Measurements from ENCODE around the gene ROGDI. TPM values are rescaled to one million over a fixed set of nuclear protein-coding genes. Genes with fewer than 3 reads are reported as not detected.

Gene ROGDI
- polyA plus RNA-seq, 2 of the 4 experiments (the other 2 are of a cell fraction), result 7.2 to 15.1 TPM

GRCh38 chr16:4778050-4778392 is 24.4 kb downstream of the ROGDI start:
- Histone ChIP-seq H3K4me1 (no peaks in the 10 kb centered on the region), H3K9me3 (no peaks in the 10 kb centered on the region), H3K4me3 (no peak overlapping the region), H3K27ac (no peak overlapping the region), H3K4me2 (no peak overlapping the region)
- no peak; a peak in 1 of 6 replicates for ATAC-seq
- POLR2A ChIA-PET, result no interaction called here
- CTCF ChIA-PET, result interaction anchor here (0.6 to 2.4 kb wide), 5 partner anchors 9 to 178 kb away, joined by 3 to 9 read pairs (median 3); partner anchors contain the start of gene SEPTIN12
- DNase-seq (ENCODE audit: low read depth in 1 of 2, low spot score in 1 of 2), result no peak
- FAIRE-seq, result no peak
- TF ChIP-seq USF2 (IDR thresholded peaks at IDR 0.05) (no peak), MAFK (IDR thresholded peaks at IDR 0.05; ENCODE audit: partially characterized antibody) (no peak), HEYL (CRISPR knock-in tag; IDR thresholded peaks at IDR 0.05) (no peak), RARB (CRISPR knock-in tag; IDR thresholded peaks at IDR 0.05) (no peak), KDM5A (IDR thresholded peaks at IDR 0.05) (no peak), MAX (IDR thresholded peaks at IDR 0.05) (no peak), RFX5 (IDR thresholded peaks at IDR 0.05) (no peak)
- TF ChIP-seq, protein P1, sequence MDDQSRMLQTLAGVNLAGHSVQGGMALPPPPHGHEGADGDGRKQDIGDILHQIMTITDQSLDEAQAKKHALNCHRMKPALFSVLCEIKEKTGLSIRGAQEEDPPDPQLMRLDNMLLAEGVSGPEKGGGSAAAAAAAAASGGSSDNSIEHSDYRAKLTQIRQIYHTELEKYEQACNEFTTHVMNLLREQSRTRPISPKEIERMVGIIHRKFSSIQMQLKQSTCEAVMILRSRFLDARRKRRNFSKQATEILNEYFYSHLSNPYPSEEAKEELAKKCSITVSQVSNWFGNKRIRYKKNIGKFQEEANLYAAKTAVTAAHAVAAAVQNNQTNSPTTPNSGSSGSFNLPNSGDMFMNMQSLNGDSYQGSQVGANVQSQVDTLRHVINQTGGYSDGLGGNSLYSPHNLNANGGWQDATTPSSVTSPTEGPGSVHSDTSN (IDR thresholded peaks at IDR 0.05), result no peak
- WGBS (ENCODE audit: missing lambda C conversion rate), result 76% methylated on average over 4 of the region's 5 CpGs

DNA sequence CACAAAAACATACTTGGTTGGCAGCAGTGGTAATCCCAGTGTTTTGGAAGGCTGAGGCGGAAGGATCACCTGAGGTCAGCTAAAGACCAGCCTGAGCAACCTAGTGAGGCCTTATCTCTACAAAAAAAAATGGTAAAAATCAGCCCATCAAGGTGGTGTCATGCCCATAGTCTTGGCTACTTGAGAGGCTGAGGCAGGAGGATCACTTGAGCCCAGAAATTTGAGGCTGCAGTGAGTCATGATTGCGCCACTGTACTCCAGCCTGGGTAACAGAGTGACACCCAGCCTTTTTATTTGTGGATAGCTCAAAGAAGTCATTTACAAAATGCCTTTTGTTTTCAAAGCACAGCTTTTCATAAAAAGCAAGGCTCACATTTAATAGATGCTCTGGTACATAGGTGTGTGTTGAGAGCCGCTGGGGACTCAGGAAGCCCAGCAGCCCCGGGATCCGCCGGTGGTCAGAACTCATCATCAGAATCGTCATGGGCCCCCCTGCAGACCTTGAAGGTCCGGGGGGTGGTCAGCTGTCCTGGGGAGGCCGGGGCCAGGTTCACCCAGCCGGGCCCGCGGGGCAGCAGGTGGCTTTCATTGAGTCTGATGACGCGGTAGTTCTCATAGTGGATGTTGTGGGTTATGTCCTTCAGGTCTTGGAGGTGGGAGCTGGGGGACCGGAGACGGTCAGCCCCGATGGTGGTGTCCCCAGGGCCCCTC is 24.9 kb downstream of the ROGDI start:
- H3K9me3 ChIP-seq, result no peaks in the 10 kb centered on the region
- no peak overlapping the region for H3K27ac ChIP-seq
- ATAC-seq (no peak), DNase-seq (ENCODE audit: low read depth in 1 of 2, low spot score in 1 of 2) (no peak), FAIRE-seq (no peak)
- no peak for TF ChIP-seq MAZ (IDR thresholded peaks at IDR 0.05; ENCODE audit: borderline replicate concordance, low read depth, low read length)
- TF ChIP-seq NPAS2 (CRISPR knock-in tag; IDR thresholded peaks at IDR 0.05; ENCODE audit: borderline replicate concordance), result no peak
- no peak for TF ChIP-seq FOSL2 (IDR thresholded peaks at IDR 0.05)
- peak; percentile 29; the same call in 1 of the 2 replicates for TF ChIP-seq FOSL2 (CRISPR knock-in tag; IDR thresholded peaks at IDR 0.05)
- no peak for TF ChIP-seq KDM5A (IDR thresholded peaks at IDR 0.05)
- no peak for TF ChIP-seq HEYL (CRISPR knock-in tag; IDR thresholded peaks at IDR 0.05)
- no peak for TF ChIP-seq POLR2A (IDR thresholded peaks at IDR 0.05; ENCODE audit: low read length)
- no peak for TF ChIP-seq NFE2L2 (conservative IDR thresholded peaks at IDR 0.05; ENCODE audit: low read length)
- TF ChIP-seq CHD4 (IDR thresholded peaks at IDR 0.05; ENCODE audit: borderline replicate concordance), result no peak
- TF ChIP-seq EHF (CRISPR knock-in tag; IDR thresholded peaks at IDR 0.05), result no peak
- no peak for TF ChIP-seq RCOR1 (IDR thresholded peaks at IDR 0.05; ENCODE audit: low read depth, low read length)
- no peak for TF ChIP-seq ZC3H11A (IDR thresholded peaks at IDR 0.05)
- TF ChIP-seq BCL3 (IDR thresholded peaks at IDR 0.05), result no peak
- TF ChIP-seq ELK1 (IDR thresholded peaks at IDR 0.05; ENCODE audit: low read depth, low read length), result no peak
- peak in 1 of 2 experiments; percentile 30; a peak in 1 of 4 replicates for TF ChIP-seq CEBPB (IDR thresholded peaks at IDR 0.05)
- no peak for TF ChIP-seq CBX8 (IDR thresholded peaks at IDR 0.05)
- no peaks in the 10 kb centered on the region for H3K4me1 ChIP-seq
- ChIA-PET CTCF (interaction anchor here (0.6 to 1.1 kb wide), 5 partner anchors 8 to 97 kb away, joined by 3 read pairs; partner anchors contain the start of gene SEPTIN12), POLR2A (no interaction called here)
- no peak overlapping the region for H3K4me2 ChIP-seq
- 72% methylated on average over 9 of the region's 17 CpGs for whole genome bisulfite sequencing (ENCODE audit: missing lambda C conversion rate)
- H3K4me3 ChIP-seq, result no peak overlapping the region

Measured in A549 (cell line).